PC-9 (cell line): ENCODE results near the gene EHBP1.

Experiments
- EZH2 ChIP-seq: fragments of 200-600 bp; sonication (generic); IDR thresholded peaks from 2 replicates; pipeline ENCODE4 v1.8.0; 2017; ENCODE audit warnings: antibody characterized with exemption, low read depth
- TF ChIP-seq, protein P1 (sequence below): fragments of 200-600 bp; sonication (generic); conservative IDR thresholded peaks from 2 replicates; pipeline ENCODE4 v1.6.1; 2017; ENCODE audit warnings: mixed run types, antibody characterized with exemption, mild to moderate bottlenecking, moderate library complexity

DNA sequence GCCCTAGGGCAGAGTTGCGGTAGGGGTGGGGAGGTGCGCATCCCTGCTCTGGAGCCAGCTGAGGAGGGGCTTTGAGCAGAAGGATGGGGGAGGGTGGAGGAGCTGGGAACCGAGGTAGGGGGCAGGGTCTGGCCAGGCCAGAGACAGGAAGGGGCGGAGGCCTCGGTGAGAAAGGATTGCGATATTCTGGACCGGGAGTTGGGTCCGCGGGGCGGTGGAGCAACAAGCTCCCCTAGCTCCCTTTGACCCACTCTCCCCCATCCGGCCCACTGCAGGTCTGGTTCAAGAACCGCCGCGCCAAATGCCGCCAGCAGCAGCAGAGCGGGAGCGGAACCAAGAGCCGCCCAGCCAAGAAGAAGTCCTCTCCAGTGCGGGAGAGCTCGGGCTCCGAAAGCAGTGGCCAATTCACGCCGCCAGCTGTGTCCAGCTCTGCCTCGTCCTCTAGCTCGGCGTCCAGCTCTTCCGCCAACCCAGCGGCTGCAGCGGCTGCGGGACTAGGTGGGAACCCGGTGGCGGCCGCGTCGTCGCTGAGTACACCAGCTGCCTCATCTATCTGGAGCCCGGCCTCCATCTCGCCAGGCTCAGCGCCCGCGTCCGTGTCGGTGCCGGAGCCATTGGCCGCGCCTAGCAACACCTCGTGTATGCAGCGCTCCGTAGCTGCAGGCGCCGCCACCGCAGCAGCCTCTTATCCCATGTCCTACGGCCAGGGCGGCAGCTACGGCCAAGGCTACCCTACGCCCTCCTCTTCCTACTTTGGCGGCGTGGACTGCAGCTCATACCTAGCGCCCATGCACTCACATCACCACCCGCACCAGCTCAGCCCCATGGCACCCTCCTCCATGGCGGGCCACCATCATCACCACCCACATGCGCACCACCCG, 350.0 kb downstream of the EHBP1 start:
- TF ChIP-seq, protein P1, sequence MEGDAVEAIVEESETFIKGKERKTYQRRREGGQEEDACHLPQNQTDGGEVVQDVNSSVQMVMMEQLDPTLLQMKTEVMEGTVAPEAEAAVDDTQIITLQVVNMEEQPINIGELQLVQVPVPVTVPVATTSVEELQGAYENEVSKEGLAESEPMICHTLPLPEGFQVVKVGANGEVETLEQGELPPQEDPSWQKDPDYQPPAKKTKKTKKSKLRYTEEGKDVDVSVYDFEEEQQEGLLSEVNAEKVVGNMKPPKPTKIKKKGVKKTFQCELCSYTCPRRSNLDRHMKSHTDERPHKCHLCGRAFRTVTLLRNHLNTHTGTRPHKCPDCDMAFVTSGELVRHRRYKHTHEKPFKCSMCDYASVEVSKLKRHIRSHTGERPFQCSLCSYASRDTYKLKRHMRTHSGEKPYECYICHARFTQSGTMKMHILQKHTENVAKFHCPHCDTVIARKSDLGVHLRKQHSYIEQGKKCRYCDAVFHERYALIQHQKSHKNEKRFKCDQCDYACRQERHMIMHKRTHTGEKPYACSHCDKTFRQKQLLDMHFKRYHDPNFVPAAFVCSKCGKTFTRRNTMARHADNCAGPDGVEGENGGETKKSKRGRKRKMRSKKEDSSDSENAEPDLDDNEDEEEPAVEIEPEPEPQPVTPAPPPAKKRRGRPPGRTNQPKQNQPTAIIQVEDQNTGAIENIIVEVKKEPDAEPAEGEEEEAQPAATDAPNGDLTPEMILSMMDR: no peak
- no peak for TF ChIP-seq EZH2
